Central memory CD8-positive, alpha-beta T cell (primary cell): ENCODE results near the gene CACNA1H.
A peak's percentile ranks its signal among the peaks of the same experiment; 100 is the strongest.
"Not testable (repeated sequence)": the region's sequence is repeated elsewhere in the genome, so short reads cannot be mapped to it uniquely, and the experiment has no call there.

Source experiments
- ATAC-seq: fragments of 150-1000 bp; cut with Tn5 transposase; replicated peaks from 2 replicates; pipeline ENCODE4 v1.10.0; 2022; ENCODE audit warnings: mild to moderate bottlenecking, moderate FRiP score, moderate number of reproducible peaks; ENCODE audit not compliant: poor library complexity, severe bottlenecking; ENCODE audit errors: extremely low read depth
- DNase-seq, 2 donors: peaks; one replicate each; pipeline ENCODE4 v3.0.0; 2021; ENCODE audit warnings: low spot score in 2 of 2
- H3K27ac Mint-ChIP-seq: one replicate; pipeline ENCODE4 v1.8.0; 2022; ENCODE audit warnings: low read depth, mild to moderate bottlenecking, moderate library complexity, mixed read lengths
- H3K27me3 Mint-ChIP-seq: one replicate; pipeline ENCODE4 v1.8.0; 2022; ENCODE audit warnings: mixed read lengths
- H3K36me3 Mint-ChIP-seq: one replicate; pipeline ENCODE4 v1.8.0; 2022; ENCODE audit warnings: mild to moderate bottlenecking, moderate library complexity, mixed read lengths; ENCODE audit not compliant: insufficient read depth
- H3K4me1 Mint-ChIP-seq: one replicate; pipeline ENCODE4 v1.8.0; 2022; ENCODE audit warnings: mixed read lengths
- H3K4me3 Mint-ChIP-seq: one replicate; pipeline ENCODE4 v1.8.0; 2022; ENCODE audit warnings: mild to moderate bottlenecking, moderate library complexity, mixed read lengths
- H3K9me3 Mint-ChIP-seq: one replicate; pipeline ENCODE4 v1.8.0; 2022; ENCODE audit warnings: mixed read lengths

The CACNA1H gene

GRCh38 chr16:1223355-1224214 lies 70.7 kb downstream of the CACNA1H start:
- no peak overlapping the region for H3K4me3 Mint-ChIP-seq
- no peaks in the 10 kb centered on the region for H3K4me1 Mint-ChIP-seq
- DNase-seq (no peak), ATAC-seq (no peak)
- H3K27ac Mint-ChIP-seq: no peak overlapping the region
- no peaks in the 10 kb centered on the region for H3K27me3 Mint-ChIP-seq
- no peaks in the 10 kb centered on the region for H3K9me3 Mint-ChIP-seq
- no peaks in the 10 kb centered on the region for H3K36me3 Mint-ChIP-seq

GRCh38 chr16:1224558-1224957 lies 71.7 kb downstream of the CACNA1H start:
- no peaks in the 10 kb centered on the region for H3K4me1 Mint-ChIP-seq
- no peaks in the 10 kb centered on the region for H3K36me3 Mint-ChIP-seq
- no peak overlapping the region for H3K27ac Mint-ChIP-seq
- no peak for DNase-seq
- H3K4me3 Mint-ChIP-seq: no peak overlapping the region
- H3K9me3 Mint-ChIP-seq: no peaks in the 10 kb centered on the region
- no peaks in the 10 kb centered on the region for H3K27me3 Mint-ChIP-seq
- ATAC-seq: no peak

GRCh38 chr16:1225051-1225451 lies 72.1 kb downstream of the CACNA1H start, which contains the start of gene TPSG1:
Gene TPSG1 (minus strand): TSS chr16:1225268. CDS start chr16:1225252, 16 bp downstream.
- no peaks in the 10 kb centered on the region for H3K36me3 Mint-ChIP-seq
- H3K9me3 Mint-ChIP-seq: no peaks in the 10 kb centered on the region
- H3K27me3 Mint-ChIP-seq: no peaks in the 10 kb centered on the region
- DNase-seq (no peak), ATAC-seq (no peak)
- no peaks in the 10 kb centered on the region for H3K4me1 Mint-ChIP-seq
- no peak within 1 kb of the TSS for H3K4me3 Mint-ChIP-seq
- no peak within 1 kb of the TSS for H3K27ac Mint-ChIP-seq

- not testable (repeated sequence) for H3K36me3 Mint-ChIP-seq, H3K4me1 Mint-ChIP-seq, H3K27ac Mint-ChIP-seq, H3K4me3 Mint-ChIP-seq, DNase-seq, ATAC-seq, H3K9me3 Mint-ChIP-seq, H3K27me3 Mint-ChIP-seq
Measured at GRCh38 chr16:1225728-1226311, 72.9 kb downstream of the CACNA1H start.

- not testable (repeated sequence) for H3K4me1 Mint-ChIP-seq, H3K27me3 Mint-ChIP-seq, H3K36me3 Mint-ChIP-seq, H3K27ac Mint-ChIP-seq, H3K9me3 Mint-ChIP-seq, DNase-seq, H3K4me3 Mint-ChIP-seq, ATAC-seq
Measured at GRCh38 chr16:1226692-1227091, 73.8 kb downstream of the CACNA1H start.

- not testable (repeated sequence) for H3K9me3 Mint-ChIP-seq, H3K36me3 Mint-ChIP-seq, H3K4me1 Mint-ChIP-seq, H3K27me3 Mint-ChIP-seq, H3K4me3 Mint-ChIP-seq, DNase-seq, ATAC-seq, H3K27ac Mint-ChIP-seq
Measured at GRCh38 chr16:1228227-1228626, 75.3 kb downstream of the CACNA1H start.

GRCh38 chr16:1229476-1229875 lies 76.6 kb downstream of the CACNA1H start:
- H3K4me1 Mint-ChIP-seq, DNase-seq, H3K4me3 Mint-ChIP-seq, H3K9me3 Mint-ChIP-seq, ATAC-seq, H3K27me3 Mint-ChIP-seq, H3K36me3 Mint-ChIP-seq, H3K27ac Mint-ChIP-seq: not testable (repeated sequence)

GRCh38 chr16:1230084-1230470 lies 77.2 kb downstream of the CACNA1H start, which contains the start of gene TPSB2:
Gene TPSB2 (minus strand): TSS chr16:1230184. CDS start chr16:1229951, 233 bp downstream.
- not testable (repeated sequence) for H3K9me3 Mint-ChIP-seq, H3K27ac Mint-ChIP-seq, H3K4me3 Mint-ChIP-seq, H3K36me3 Mint-ChIP-seq, DNase-seq, H3K4me1 Mint-ChIP-seq, ATAC-seq, H3K27me3 Mint-ChIP-seq

GRCh38 chr16:1230471-1231212 lies 77.7 kb downstream of the CACNA1H start:
- H3K36me3 Mint-ChIP-seq, H3K4me3 Mint-ChIP-seq, H3K4me1 Mint-ChIP-seq, H3K27ac Mint-ChIP-seq, DNase-seq, ATAC-seq, H3K27me3 Mint-ChIP-seq, H3K9me3 Mint-ChIP-seq: not testable (repeated sequence)

- H3K9me3 Mint-ChIP-seq: not testable (repeated sequence)
Measured at GRCh38 chr16:1231301-1231700, 78.4 kb downstream of the CACNA1H start.

GRCh38 chr16:1232049-1232748 lies 79.3 kb downstream of the CACNA1H start:
- H3K4me1 Mint-ChIP-seq, H3K9me3 Mint-ChIP-seq, DNase-seq, H3K27ac Mint-ChIP-seq, H3K4me3 Mint-ChIP-seq, H3K36me3 Mint-ChIP-seq, ATAC-seq, H3K27me3 Mint-ChIP-seq: not testable (repeated sequence)

More at GRCh38 chr16:1231301-1231700, 78.4 kb downstream of the CACNA1H start:
- H3K4me1 Mint-ChIP-seq, ATAC-seq, H3K36me3 Mint-ChIP-seq, H3K27me3 Mint-ChIP-seq, DNase-seq, H3K27ac Mint-ChIP-seq, H3K4me3 Mint-ChIP-seq: not testable (repeated sequence)

GRCh38 chr16:1236659-1237058 lies 83.8 kb downstream of the CACNA1H start:
- not testable (repeated sequence) for H3K27ac Mint-ChIP-seq, H3K27me3 Mint-ChIP-seq, H3K9me3 Mint-ChIP-seq, H3K4me1 Mint-ChIP-seq, H3K4me3 Mint-ChIP-seq, DNase-seq, H3K36me3 Mint-ChIP-seq
- peak; percentile 53 for ATAC-seq
